HG03175 (cell line): ENCODE measurements around the gene AKTIP.
A peak's percentile ranks its signal among the peaks of the same experiment; 100 is the strongest.
"Not testable (repeated sequence)": the region's sequence is repeated elsewhere in the genome, so short reads cannot be mapped to it uniquely, and the experiment has no call there.

Experiments used
- ATAC-seq: cut with Tn5 transposase; IDR thresholded peaks from one replicate; pipeline ENCODE4 v1.9.1; 2021; ENCODE audit warnings: mild to moderate bottlenecking, moderate library complexity; ENCODE audit not compliant: unreplicated experiment

AKTIP gene

DNA sequence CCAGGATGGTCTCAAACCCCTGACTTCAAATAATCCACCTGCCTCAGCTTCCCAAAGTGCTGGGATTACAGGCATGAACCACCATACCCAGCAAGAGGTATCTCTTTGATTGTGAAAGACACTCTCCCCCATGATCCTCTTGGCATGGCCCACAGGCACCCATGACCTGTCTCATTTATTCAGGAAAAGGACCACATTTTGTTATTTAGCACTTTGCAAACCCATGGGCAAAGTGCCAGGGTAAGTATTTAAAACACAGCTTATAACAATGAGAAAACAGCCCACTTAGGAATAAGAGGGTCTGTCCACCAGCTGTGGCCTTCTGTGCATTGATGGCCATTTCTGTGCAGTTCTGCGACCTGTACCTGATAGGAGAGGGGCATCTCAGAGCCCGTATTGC is 12.8 kb upstream of the AKTIP start:
- ATAC-seq = no peak

- no peak for ATAC-seq
Observed at GRCh38 chr16:53515259-53515658, 12.2 kb upstream of the AKTIP start.

GRCh38 chr16:53512795-53513194 is 9.8 kb upstream of the AKTIP start:
- not testable (repeated sequence) for ATAC-seq

- no peak for ATAC-seq
Observed at GRCh38 chr16:53511403-53512280, 8.6 kb upstream of the AKTIP start.

DNA sequence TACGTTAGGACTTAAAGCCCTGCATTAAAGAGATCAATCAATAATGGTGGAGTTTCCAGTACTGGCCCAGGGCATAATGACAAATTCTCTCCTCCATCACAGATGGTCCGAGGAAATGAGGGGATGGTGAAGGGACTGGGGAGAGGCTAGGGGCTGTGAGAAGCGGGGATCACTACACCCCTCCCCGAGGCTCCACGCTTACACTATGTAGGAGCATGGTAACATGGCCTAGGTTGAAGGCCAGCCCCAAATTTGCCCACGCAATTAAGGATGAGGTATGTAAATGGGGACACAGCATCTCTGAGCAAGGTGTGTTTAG is 8.0 kb upstream of the AKTIP start:
- no peak for ATAC-seq

DNA sequence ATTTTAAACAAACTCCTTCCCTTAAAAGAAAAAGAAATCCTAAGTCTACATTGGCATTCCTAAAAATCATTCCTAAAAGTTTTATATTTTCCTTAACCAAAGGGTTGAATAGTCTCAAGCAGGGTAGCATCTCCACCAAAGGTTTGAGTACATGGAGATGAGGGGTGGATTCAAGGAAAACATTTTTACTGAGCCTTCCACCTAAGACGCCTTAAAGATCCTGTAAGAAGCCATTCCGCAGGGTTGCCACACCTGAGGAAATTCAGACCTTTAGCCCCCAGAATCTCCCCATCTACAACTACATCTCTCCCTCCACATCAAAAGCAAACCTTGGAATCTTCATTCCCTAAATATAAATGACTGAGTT is 7.7 kb upstream of the AKTIP start:
- ATAC-seq = no peak

DNA sequence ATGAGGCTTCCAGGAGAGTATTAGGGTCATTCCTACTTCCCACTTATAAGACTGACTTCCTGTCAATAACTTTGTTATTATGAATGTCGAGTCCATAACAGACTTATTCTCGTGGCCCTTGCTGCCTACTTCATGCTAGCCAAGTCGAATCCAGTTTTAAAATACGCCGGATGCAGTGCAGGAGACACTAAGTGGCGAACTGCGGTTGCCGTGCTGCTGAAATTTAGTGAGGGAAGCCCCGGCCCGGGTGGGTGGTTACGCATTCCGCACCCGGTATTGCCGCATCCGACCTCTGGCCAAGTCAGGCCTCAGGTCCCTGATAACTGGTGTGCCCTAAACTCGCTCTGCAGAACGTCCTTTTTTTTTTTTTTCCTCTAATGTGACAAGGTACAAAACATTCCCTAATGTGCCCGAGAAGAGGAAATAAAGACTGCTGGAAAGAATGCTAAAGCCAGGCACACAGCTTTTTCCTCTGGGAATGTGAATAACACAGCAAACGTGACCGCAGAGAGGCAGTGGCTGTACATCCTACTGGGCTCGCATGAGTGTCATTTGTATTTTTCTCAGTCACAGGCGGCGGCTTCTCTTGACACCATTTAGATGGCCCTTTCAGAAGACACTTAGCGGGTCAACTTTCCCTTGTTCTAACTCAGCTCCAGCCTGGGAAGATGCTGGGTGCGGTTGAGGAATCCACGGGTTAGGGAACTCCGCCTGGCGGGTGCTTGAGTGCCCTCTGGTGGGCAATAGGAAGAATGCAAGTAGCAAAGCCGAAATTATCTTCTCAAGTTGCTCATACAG is 7.1 kb upstream of the AKTIP start:
- peak; percentile 76 for ATAC-seq

DNA sequence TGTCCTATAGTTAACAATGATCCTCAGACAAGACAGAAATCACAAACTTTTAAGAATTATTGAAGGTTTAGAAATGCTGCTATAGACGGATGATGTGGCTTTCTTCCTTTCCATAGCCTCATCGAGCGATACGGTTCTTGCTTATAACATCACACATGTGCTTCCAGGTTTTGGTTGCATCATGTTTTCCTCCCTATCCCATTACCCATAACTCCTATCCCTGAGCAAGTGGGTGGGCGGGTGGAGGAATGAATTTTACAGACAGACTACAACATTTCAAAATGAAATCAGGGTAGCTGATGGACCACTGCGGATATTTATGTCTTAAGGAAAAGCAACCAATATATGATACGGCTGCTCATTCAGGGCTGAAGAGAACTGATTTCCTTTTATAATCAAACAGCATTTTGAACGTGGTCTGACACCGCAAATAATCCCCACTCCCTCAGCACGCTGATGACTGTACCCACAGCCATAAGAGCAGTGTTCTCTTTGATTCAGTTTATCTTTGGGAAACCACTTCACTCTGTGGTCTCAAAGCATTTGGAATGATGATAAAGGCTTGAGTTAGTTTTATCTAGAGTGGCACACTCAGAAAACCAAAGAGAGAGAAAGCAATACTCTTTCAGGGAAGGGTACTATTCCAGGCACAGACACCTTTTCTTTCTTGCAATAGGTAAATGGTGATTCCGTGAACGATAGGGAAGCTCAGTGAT is 4.6 kb upstream of the AKTIP start:
- ATAC-seq = no peak

GRCh38 chr16:53506254-53506653 is 3.2 kb upstream of the AKTIP start:
- no peak for ATAC-seq

- ATAC-seq = no peak
Observed at GRCh38 chr16:53504665-53505064, 1.7 kb upstream of the AKTIP start.

- ATAC-seq = no peak
Observed at GRCh38 chr16:53503991-53504663, 1.1 kb upstream of the AKTIP start.

GRCh38 chr16:53503270-53503923 is 388 bp upstream of the AKTIP start:
- peak; percentile 95 for ATAC-seq

GRCh38 chr16:53501216-53501859 is 1.7 kb downstream of the AKTIP start:
- ATAC-seq = no peak

DNA sequence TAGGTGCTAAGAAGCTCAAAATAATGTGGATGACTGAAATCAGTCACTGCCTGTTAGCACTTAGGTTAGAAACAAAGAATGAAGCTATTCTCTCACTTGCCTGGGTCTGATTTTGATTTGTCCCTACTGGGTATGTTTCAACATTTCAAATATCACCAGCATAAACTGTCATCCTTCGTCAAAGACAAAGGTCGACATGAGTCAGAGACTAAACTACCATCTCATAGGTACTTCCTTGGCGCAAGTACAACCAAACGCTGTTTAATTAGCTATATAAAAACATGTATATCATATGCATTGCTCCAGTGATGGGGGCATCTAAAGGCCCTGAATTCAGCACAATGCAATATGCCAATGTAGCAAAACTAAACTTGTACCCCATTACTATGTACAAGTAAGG is 4.0 kb downstream of the AKTIP start:
- ATAC-seq = no peak

DNA sequence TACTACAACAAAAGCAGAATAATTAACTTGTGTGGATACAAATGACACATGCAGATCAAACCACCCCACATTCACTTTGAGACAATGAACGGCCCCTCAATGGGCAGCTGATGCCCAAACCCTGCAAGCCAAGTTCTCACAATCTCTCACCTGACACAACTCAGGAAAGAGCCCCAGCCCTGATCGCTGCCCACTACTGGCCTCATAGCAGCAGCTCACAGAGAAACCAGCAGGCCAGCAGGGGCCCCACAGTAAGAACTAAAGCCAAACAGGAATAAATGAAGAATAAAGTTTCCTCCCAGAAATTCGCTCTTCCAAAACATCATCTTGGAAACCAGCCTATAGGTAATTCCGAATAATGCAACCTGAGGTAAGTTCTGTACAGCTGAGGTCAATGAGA is 7.7 kb downstream of the AKTIP start:
- ATAC-seq = no peak

DNA sequence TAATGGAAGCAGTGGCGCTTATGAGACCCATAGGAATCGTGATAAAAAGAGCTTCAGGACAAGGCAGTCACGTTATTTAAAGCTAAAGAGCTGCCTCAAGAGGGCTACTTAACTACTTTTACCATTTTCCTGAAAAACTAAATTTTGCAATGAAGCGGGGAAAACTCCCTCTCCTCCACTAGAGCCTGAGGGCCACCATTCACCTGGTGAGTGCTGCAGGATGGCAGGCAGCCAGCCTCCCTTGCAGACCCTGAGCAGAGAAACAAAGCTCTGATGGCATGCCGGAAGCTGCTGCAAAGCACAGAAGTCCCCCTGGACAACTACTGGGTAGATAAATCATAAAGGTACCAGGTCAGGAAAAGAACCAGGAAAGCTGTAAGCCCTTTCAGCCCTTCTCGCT is 8.4 kb downstream of the AKTIP start:
- no peak for ATAC-seq

- no peak for ATAC-seq
Observed at GRCh38 chr16:53492503-53492902, 10.5 kb downstream of the AKTIP start.

- ATAC-seq = no peak
Observed at GRCh38 chr16:53489755-53490154, 13.3 kb downstream of the AKTIP start.

GRCh38 chr16:53486230-53486629 is 16.8 kb downstream of the AKTIP start:
- ATAC-seq = no peak

DNA sequence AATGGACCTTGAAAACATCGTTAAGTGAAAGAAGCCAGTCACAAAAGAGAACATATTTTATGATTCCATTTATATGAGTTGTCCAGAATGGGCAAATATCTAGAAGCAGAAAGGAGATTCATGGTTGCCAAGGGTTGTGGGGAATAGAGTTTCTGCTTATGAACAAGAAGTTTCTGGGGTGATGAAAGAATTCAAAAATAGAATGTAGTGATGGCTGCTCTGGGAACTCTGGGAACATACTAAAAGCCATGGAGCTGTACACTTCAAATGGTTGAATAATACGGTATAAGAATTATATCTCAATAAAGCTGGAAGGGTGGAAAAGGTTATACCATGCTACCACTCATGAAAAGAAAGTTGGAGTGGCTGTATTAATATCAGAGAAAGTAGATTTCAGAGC is 18.5 kb downstream of the AKTIP start:
- no peak for ATAC-seq
